22Rv1 (cell line): Measurements from ENCODE around the gene UBE2O.

Experiments used
- ZFX ChIP-seq: fragments of 450-650 bp; IDR thresholded peaks from 2 replicates; pipeline ENCODE4 v1.6.1; 2017; ENCODE audit warnings: antibody characterized with exemption, borderline replicate concordance
- TF ChIP-seq, protein P1 (sequence below): fragments of 450-650 bp; IDR thresholded peaks from 2 replicates; pipeline ENCODE4 v1.5.1; 2017; ENCODE audit warnings: mild to moderate bottlenecking

- TF ChIP-seq, protein P1, sequence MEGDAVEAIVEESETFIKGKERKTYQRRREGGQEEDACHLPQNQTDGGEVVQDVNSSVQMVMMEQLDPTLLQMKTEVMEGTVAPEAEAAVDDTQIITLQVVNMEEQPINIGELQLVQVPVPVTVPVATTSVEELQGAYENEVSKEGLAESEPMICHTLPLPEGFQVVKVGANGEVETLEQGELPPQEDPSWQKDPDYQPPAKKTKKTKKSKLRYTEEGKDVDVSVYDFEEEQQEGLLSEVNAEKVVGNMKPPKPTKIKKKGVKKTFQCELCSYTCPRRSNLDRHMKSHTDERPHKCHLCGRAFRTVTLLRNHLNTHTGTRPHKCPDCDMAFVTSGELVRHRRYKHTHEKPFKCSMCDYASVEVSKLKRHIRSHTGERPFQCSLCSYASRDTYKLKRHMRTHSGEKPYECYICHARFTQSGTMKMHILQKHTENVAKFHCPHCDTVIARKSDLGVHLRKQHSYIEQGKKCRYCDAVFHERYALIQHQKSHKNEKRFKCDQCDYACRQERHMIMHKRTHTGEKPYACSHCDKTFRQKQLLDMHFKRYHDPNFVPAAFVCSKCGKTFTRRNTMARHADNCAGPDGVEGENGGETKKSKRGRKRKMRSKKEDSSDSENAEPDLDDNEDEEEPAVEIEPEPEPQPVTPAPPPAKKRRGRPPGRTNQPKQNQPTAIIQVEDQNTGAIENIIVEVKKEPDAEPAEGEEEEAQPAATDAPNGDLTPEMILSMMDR = no peak
- no peak for TF ChIP-seq ZFX
Observed at GRCh38 chr17:76388966-76389888, 63.7 kb downstream of the UBE2O start.
